ENCODE results near the gene FGF22. TPM values are rescaled to one million over a fixed set of nuclear protein-coding genes. Genes with fewer than 3 reads are reported as not detected.

FGF22 gene
- total RNA-seq, 1 donor from 2014 or later = not detected

DNA sequence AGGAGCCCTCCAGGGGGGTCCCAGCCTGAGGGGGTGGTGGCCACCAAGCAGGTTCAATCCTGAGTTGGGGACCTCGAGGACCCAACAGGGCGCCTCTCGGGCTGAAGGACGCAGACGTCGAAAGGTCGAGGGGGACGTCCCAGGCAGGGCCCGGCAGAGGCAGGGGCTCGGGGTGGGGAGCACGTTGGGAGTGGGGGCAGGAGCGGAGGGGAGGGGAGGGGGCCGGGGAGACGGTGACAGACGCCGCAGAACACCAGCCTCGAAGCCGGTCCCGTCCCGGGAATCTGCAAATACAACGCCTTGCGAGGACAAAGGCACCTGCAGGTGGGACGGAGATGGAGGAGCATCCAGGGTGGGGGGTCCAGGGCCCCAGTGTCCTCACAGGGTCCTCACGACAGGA, 4.1 kb downstream of the FGF22 start:
- peaks cover 10% of the 10 kb centered on the region for H3K36me3 ChIP-seq (ENCODE audit: control insufficient read depth, insufficient read depth, low read length)
- TF ChIP-seq, protein P1, sequence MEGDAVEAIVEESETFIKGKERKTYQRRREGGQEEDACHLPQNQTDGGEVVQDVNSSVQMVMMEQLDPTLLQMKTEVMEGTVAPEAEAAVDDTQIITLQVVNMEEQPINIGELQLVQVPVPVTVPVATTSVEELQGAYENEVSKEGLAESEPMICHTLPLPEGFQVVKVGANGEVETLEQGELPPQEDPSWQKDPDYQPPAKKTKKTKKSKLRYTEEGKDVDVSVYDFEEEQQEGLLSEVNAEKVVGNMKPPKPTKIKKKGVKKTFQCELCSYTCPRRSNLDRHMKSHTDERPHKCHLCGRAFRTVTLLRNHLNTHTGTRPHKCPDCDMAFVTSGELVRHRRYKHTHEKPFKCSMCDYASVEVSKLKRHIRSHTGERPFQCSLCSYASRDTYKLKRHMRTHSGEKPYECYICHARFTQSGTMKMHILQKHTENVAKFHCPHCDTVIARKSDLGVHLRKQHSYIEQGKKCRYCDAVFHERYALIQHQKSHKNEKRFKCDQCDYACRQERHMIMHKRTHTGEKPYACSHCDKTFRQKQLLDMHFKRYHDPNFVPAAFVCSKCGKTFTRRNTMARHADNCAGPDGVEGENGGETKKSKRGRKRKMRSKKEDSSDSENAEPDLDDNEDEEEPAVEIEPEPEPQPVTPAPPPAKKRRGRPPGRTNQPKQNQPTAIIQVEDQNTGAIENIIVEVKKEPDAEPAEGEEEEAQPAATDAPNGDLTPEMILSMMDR (IDR thresholded peaks at IDR 0.05; ENCODE audit: insufficient read depth, low read length, severe bottlenecking) = no peak
- H3K27me3 ChIP-seq (ENCODE audit: control insufficient read depth, insufficient read depth, low read length) = no peaks in the 10 kb centered on the region
- DNase-seq (ENCODE audit: low read depth) = no peak
- no peak overlapping the region for H3K4me3 ChIP-seq (ENCODE audit: low read depth, low read length)
- no peak for FAIRE-seq

- H3K27me3 ChIP-seq (ENCODE audit: control insufficient read depth, insufficient read depth, low read length) = no peaks in the 10 kb centered on the region
- H3K4me3 ChIP-seq (ENCODE audit: low read depth, low read length) = no peak overlapping the region
- DNase-seq (ENCODE audit: low read depth) (no peak), FAIRE-seq (no peak)
- TF ChIP-seq, protein P1 (IDR thresholded peaks at IDR 0.05; ENCODE audit: insufficient read depth, low read length, severe bottlenecking) = no peak
- peaks cover 12% of the 10 kb centered on the region for H3K36me3 ChIP-seq (ENCODE audit: control insufficient read depth, insufficient read depth, low read length)
These were observed 4.7 kb downstream of the FGF22 start for GRCh38 chr19:644363-644762.

DNA sequence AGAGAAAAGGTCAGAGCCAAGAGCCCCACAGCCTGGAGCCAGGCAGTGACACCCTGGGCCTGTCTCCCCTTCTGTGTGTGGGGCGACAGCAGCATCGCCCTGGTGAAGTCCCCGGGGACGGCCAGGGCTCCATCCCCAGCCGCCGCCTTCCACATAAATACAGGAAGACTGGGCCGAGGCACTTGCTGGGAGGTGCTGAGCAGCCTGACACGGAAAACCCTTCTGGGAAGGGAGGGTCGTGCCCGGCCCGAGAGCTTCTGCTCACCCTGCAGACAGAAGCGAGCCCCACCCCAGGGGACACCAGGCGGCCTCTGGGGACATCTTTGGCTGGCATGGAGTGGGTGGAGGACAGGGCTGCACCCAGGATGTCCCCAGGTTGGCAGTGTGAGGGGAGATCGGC, 5.1 kb downstream of the FGF22 start:
- Histone ChIP-seq H3K27me3 (ENCODE audit: control insufficient read depth, insufficient read depth, low read length) (no peaks in the 10 kb centered on the region), H3K4me3 (ENCODE audit: low read depth, low read length) (no peak overlapping the region), H3K36me3 (ENCODE audit: control insufficient read depth, insufficient read depth, low read length) (peaks cover 14% of the 10 kb centered on the region)
- DNase-seq (ENCODE audit: low read depth) (no peak), FAIRE-seq (no peak)
- TF ChIP-seq, protein P1 (IDR thresholded peaks at IDR 0.05; ENCODE audit: insufficient read depth, low read length, severe bottlenecking) = no peak

- FAIRE-seq = no peak
- no peak overlapping the region for H3K4me3 ChIP-seq (ENCODE audit: low read depth, low read length)
- H3K36me3 ChIP-seq (ENCODE audit: control insufficient read depth, insufficient read depth, low read length) = peaks cover 17% of the 10 kb centered on the region
- TF ChIP-seq, protein P1 (IDR thresholded peaks at IDR 0.05; ENCODE audit: insufficient read depth, low read length, severe bottlenecking) = no peak
- DNase-seq (ENCODE audit: low read depth) = no peak
- no peaks in the 10 kb centered on the region for H3K27me3 ChIP-seq (ENCODE audit: control insufficient read depth, insufficient read depth, low read length)
These were observed 6.5 kb downstream of the FGF22 start for GRCh38 chr19:645912-646778.

GRCh38 chr19:646779-647565, 7.3 kb downstream of the FGF22 start:
- Histone ChIP-seq H3K36me3 (ENCODE audit: control insufficient read depth, insufficient read depth, low read length) (peaks cover 21% of the 10 kb centered on the region), H3K27me3 (ENCODE audit: control insufficient read depth, insufficient read depth, low read length) (no peaks in the 10 kb centered on the region), H3K4me3 (ENCODE audit: low read depth, low read length) (no peak overlapping the region)
- FAIRE-seq (no peak), DNase-seq (ENCODE audit: low read depth) (no peak)
- TF ChIP-seq, protein P1 (IDR thresholded peaks at IDR 0.05; ENCODE audit: insufficient read depth, low read length, severe bottlenecking) = no peak
